Thyroid gland (tissue), 4 donors: Measurements from ENCODE around the gene TCF3. TPM values are rescaled to one million over a fixed set of nuclear protein-coding genes. Genes with fewer than 3 reads are reported as not detected.

ENCODE experiments used
- DNase-seq, 2 donors: peaks; one replicate each; pipeline ENCODE4 v3.0.0-alpha.2; 2019
- H3K27ac ChIP-seq, 3 donors: fragments of 200-600 bp; sonication (generic); 1 replicate in 2 of 3; 2 replicates in 1 of 3; pipeline ENCODE4 v1.5.1; 2016 to 2019; ENCODE audit warnings: mild to moderate bottlenecking in 1 of 3, moderate library complexity in 1 of 3
- H3K27me3 ChIP-seq: fragments of 200-600 bp; sonication (generic); one replicate; pipeline ENCODE4 v1.5.1; 2019
- H3K36me3 ChIP-seq, 2 donors: fragments of 200-600 bp; sonication (generic); one replicate each; pipeline ENCODE4 v1.5.1; 2016 to 2019
- H3K4me1 ChIP-seq, 2 donors: fragments of 200-600 bp; sonication (generic); one replicate each; pipeline ENCODE4 v1.5.1; 2017 to 2019
- H3K4me3 ChIP-seq, 3 donors: fragments of 200-600 bp; sonication (generic); replicated peaks in 1 of 3; 1 replicate in 2 of 3; 2 replicates in 1 of 3; pipeline ENCODE4 v1.5.1; 2016; ENCODE audit warnings: mild to moderate bottlenecking in 1 of 3
- H3K9me3 ChIP-seq: fragments of 200-600 bp; sonication (generic); one replicate; pipeline ENCODE4 v1.5.1; 2017
- CTCF ChIP-seq, 6 experiments: fragments of 200-600 bp in 3 of 6; fragments of 450-650 bp in 3 of 6; sonication (generic) in 3 of 6; IDR thresholded peaks; one replicate each; pipeline ENCODE4 v1.5.1; 2016 to 2019; ENCODE audit warnings: antibody characterized with exemption in 6 of 6, mild to moderate bottlenecking in 2 of 6, inconsistent platforms in 1 of 6, moderate library complexity in 1 of 6
- POLR2A ChIP-seq, 2 donors: fragments of 450-650 bp; IDR thresholded peaks; one replicate each; pipeline ENCODE4 v1.6.1; 2017; ENCODE audit warnings: antibody characterized with exemption in 2 of 2, mild to moderate bottlenecking in 2 of 2, moderate library complexity in 1 of 2
- WGBS, 2 donors: methylation state at CpG; one replicate each; pipeline ENCODE4 v1.1.5; 2017; 5-methylcytosine and 5-hydroxymethylcytosine counted together
- intact Hi-C: fragments of 100-400 bp; cut with DNase I; formaldehyde crosslinking; loops from one replicate; pipeline ENCODE4 v1.15.1; 2023
- total RNA-seq, 4 donors: library from RNA; depleted of rRNA; stranded (reverse); fragments of >200 nt; gene quantifications; one replicate each; pipeline ENCODE4 v1.2.3, GENCODE V29; 2016

TCF3 gene
- total RNA-seq, 4 donors from 2014 or later, result 28.6 to 70.6 (median 43.8) TPM

GRCh38 chr19:1627194-1627593, 25.2 kb downstream of the TCF3 start:
- Histone ChIP-seq H3K27me3 (no peaks in the 10 kb centered on the region), H3K4me1 (no peaks in the 10 kb centered on the region), H3K4me3 (no peak overlapping the region), H3K36me3 (peaks cover 3 to 13% of the 10 kb centered on the region in 2 donors), H3K9me3 (no peaks in the 10 kb centered on the region), H3K27ac (no peak overlapping the region)
- intact Hi-C loops, result no loop called here
- no peak for DNase-seq
- WGBS, 2 donors, result 94 to 98% methylated on average over 13 to 14 of the region's 17 CpGs
- TF ChIP-seq POLR2A (IDR thresholded peaks at IDR 0.05) (no peak), CTCF (IDR thresholded peaks at IDR 0.05) (no peak)

- no peak for TF ChIP-seq POLR2A (IDR thresholded peaks at IDR 0.05)
- no peak for TF ChIP-seq CTCF (IDR thresholded peaks at IDR 0.05)
- intact Hi-C loops, result no loop called here
- H3K27ac ChIP-seq, result no peak overlapping the region
- H3K9me3 ChIP-seq, result no peaks in the 10 kb centered on the region
- no peaks in the 10 kb centered on the region for H3K4me1 ChIP-seq
- no peak for DNase-seq
- WGBS, 2 donors, result 94 to 95% methylated on average over 22 to 27 of the region's 32 CpGs
- peaks cover 3 to 14% of the 10 kb centered on the region in 2 donors for H3K36me3 ChIP-seq
- no peaks in the 10 kb centered on the region for H3K27me3 ChIP-seq
- H3K4me3 ChIP-seq, result no peak overlapping the region
Measured at GRCh38 chr19:1626417-1627010, 25.9 kb downstream of the TCF3 start.

GRCh38 chr19:1624458-1624857, 28.0 kb downstream of the TCF3 start:
- H3K27me3 ChIP-seq, result no peaks in the 10 kb centered on the region
- TF ChIP-seq POLR2A (IDR thresholded peaks at IDR 0.05) (no peak), CTCF (IDR thresholded peaks at IDR 0.05) (peak; percentile 15 to 53 (median 38))
- 70 to 79% methylated on average over 22 to 23 of the region's 23 CpGs for WGBS, 2 donors
- no peaks in the 10 kb centered on the region for H3K4me1 ChIP-seq
- H3K36me3 ChIP-seq, result peaks cover 13 to 20% of the 10 kb centered on the region in 2 donors
- peak; percentile 44 to 61 for DNase-seq
- no peaks in the 10 kb centered on the region for H3K9me3 ChIP-seq
- H3K27ac ChIP-seq, result no peak overlapping the region
- intact Hi-C loops, result no loop called here
- no peak overlapping the region for H3K4me3 ChIP-seq

- Histone ChIP-seq H3K4me1 (no peaks in the 10 kb centered on the region), H3K36me3 (peaks cover 18 to 28% of the 10 kb centered on the region in 2 donors), H3K4me3 (no peak overlapping the region), H3K9me3 (no peaks in the 10 kb centered on the region), H3K27me3 (no peaks in the 10 kb centered on the region), H3K27ac (no peak overlapping the region)
- DNase-seq, result no peak
- no peak for TF ChIP-seq CTCF (IDR thresholded peaks at IDR 0.05)
- TF ChIP-seq POLR2A (IDR thresholded peaks at IDR 0.05), result no peak
- 92 to 93% methylated on average over 5 of the region's 5 CpGs for WGBS, 2 donors
- intact Hi-C loops, result no loop called here
Measured at GRCh38 chr19:1622541-1622940, 29.9 kb downstream of the TCF3 start.

- Histone ChIP-seq H3K36me3 (peaks cover 18 to 28% of the 10 kb centered on the region in 2 donors), H3K9me3 (no peaks in the 10 kb centered on the region), H3K27me3 (no peaks in the 10 kb centered on the region), H3K4me3 (no peak overlapping the region), H3K4me1 (no peaks in the 10 kb centered on the region), H3K27ac (no peak overlapping the region)
- WGBS, 2 donors, result 100% methylated on average over 3 to 8 of the region's 23 CpGs
- TF ChIP-seq POLR2A (IDR thresholded peaks at IDR 0.05) (no peak), CTCF (IDR thresholded peaks at IDR 0.05) (no peak)
- intact Hi-C loops, result no loop called here
- DNase-seq, result no peak
Measured at GRCh38 chr19:1622007-1622406, 30.4 kb downstream of the TCF3 start.
